ENCODE measurements around the gene IGFBP2.

IGFBP2 gene

GRCh38 chr2:216687111-216687510 is 53.9 kb downstream of the IGFBP2 start:
- DNase-seq (ENCODE audit: low spot score): no peak

GRCh38 chr2:216687646-216688045 is 54.4 kb downstream of the IGFBP2 start:
- DNase-seq (ENCODE audit: low spot score): peak; percentile 15

GRCh38 chr2:216688731-216689340 is 55.6 kb downstream of the IGFBP2 start:
- no peak for DNase-seq (ENCODE audit: low spot score)

GRCh38 chr2:216689397-216689796 is 56.2 kb downstream of the IGFBP2 start:
- DNase-seq (ENCODE audit: low spot score): no peak

- DNase-seq (ENCODE audit: low spot score): no peak
Measured at GRCh38 chr2:216690456-216690852, 57.2 kb downstream of the IGFBP2 start.

GRCh38 chr2:216690853-216691741 is 57.9 kb downstream of the IGFBP2 start:
- DNase-seq (ENCODE audit: low spot score): no peak

GRCh38 chr2:216692636-216693413 is 59.6 kb downstream of the IGFBP2 start:
- DNase-seq (ENCODE audit: low spot score): peak; percentile 63

DNA sequence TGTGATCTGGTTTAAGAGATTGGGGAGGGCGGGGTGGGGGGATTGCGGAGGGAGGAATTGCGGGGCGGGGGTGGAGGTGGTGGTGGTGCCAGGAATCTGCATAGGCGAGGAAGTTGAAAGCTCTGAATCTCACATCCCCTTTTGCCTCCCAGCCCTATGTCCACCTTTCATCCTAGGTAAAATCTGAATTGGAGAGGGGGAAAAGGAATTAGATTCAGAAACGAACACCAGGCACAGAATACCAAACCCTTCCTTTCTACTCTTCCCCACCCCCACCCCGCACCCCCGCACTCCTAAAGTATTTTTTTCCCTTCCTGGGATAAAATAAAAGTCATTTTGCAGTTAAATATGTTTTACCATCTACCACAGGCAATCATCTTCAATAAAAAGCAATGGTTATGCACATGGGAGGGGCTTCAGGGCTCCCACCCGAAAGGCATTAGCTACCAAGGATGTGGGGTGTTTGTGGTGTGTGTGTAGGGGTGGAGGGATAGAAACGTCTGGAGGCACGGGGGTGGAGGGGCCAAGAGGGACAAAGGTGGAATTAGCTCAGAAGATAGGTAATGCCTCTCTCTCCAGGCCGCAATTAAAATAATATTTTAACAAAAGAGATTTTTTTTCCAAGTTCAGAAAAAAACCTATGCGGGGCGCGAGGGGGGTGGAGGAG is 60.3 kb downstream of the IGFBP2 start:
- no peak for DNase-seq (ENCODE audit: low spot score)

DNA sequence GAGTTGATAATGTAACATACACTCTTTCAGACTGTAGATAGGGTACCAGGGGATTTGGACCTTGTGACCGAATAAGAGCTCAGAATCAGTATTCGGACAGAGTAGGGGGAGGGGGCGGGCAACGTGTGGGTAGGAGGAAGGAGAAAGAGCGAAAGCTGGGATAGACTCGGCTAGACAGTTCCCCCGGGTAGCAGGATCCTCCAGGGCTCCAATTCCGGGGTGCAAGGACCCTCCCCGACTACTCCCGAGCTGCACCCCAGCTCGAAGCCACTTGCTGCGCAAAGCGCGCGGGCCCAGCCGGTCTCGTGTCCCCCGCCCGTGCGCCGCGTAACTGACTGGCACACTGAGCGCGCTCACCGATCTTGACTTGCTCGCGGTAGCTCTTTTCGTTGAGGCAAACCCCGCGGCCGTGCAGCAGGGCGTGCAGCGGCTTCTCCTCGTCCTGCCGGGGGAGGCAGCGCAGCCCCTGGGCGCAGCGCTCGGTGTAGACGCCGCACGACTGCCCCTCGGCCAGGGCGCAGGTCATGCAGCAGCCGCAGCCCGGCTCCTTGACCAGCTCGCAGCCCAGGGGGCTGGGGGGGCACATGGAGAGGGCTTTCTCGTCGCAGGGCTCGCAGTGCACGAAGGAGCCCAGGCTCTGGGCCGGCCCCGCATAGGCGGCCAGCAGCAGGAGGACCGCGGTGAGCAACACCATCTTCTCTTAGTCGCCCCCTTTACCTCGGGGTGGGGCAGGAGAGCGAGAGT is 61.0 kb downstream of the IGFBP2 start:
- DNase-seq (ENCODE audit: low spot score): peak; percentile 15

DNA sequence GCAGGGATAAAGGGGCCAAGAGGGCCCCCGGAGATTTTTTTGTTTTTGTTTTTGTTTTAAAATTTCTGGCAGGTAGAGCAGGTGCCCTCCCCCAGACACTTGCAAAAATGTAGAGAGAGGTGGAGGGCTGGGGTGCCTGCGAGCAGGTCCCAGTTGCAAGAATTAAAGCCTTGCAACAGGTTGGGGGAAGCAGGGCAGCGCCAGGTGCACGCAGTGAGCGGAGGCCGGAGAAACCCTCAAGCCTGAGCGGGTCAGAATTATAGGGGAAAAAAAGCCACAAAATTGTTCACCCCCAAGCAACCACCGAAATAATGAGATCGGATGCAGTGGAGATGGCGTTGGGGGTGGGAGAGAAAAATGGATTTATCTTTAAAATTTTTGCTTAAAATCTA is 61.6 kb downstream of the IGFBP2 start:
- DNase-seq (ENCODE audit: low spot score): no peak

- DNase-seq (ENCODE audit: low spot score): no peak
Measured at GRCh38 chr2:216695401-216695821, 62.2 kb downstream of the IGFBP2 start, which contains the start of gene IGFBP5. Gene IGFBP5, minus strand, starts transcription at chr2:216695549. Its CDS starts 774 bp downstream, at chr2:216694775.

DNA sequence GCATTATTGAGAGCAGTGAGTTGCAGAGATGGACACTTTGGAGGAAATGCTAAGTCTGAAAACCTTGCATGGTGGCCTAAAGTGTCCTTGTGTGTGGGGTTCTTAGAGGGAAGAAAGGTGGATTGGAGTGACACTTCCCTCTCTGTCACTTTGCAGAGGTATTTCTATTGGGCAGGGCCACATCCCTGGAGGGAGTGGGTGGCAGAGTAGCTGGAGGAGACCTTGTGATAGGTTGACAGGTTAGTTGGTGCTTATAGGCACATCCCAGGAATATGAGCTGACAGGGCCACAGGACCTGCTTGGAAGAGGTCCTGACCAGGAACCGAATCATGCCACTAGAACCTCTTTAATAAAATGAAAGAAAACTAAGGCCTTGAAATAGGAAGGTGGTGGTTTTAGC is 63.1 kb downstream of the IGFBP2 start:
- DNase-seq (ENCODE audit: low spot score): no peak

- peak; percentile 17 for DNase-seq (ENCODE audit: low spot score)
Measured at GRCh38 chr2:216696751-216697560, 63.7 kb downstream of the IGFBP2 start.

- DNase-seq (ENCODE audit: low spot score): no peak
Measured at GRCh38 chr2:216698293-216698692, 65.1 kb downstream of the IGFBP2 start.

GRCh38 chr2:216698895-216699294 is 65.7 kb downstream of the IGFBP2 start:
- peak; percentile 26 for DNase-seq (ENCODE audit: low spot score)

- DNase-seq (ENCODE audit: low spot score): no peak
Measured at GRCh38 chr2:216700088-216700567, 66.9 kb downstream of the IGFBP2 start.

GRCh38 chr2:216700781-216701180 is 67.6 kb downstream of the IGFBP2 start:
- DNase-seq (ENCODE audit: low spot score): no peak

DNA sequence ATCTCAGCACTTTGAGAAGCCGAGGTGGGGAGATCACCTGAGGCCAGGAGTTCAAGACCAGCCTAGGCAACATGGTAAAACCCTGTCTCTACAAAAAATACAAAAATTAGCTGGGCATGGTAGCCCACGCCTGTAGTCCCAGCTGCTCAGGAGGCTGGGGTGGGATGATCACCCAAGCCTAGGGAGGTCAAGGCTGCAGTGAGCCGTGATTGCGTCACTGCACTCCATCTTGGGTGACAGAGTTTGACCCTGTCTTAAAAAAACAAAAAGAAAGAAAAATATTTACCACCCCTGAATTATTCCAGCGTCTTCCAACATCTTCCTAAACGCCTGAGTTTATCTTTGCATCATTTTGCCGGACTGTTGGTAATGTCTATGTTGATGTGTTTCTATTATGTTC is 68.3 kb downstream of the IGFBP2 start:
- no peak for DNase-seq (ENCODE audit: low spot score)

DNA sequence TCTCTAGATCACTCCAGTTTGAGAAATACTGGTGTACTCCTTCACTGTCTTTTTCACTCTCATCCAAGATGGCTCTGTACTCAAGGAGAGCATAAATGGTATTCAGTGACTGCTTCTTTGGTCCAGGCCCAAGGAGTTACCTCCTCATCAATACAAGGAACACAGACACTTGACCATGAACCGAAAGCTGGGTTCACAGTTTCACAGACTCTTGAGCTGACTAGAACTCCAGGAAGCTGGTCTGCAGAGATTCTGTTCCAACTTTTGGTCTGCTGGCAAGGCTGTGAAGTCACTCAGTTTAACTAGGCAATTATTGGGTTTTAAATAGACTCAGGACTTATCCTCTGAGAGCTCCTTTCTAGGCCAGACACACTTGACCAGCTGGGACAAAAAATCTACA is 69.5 kb downstream of the IGFBP2 start:
- DNase-seq (ENCODE audit: low spot score): no peak

Data from activated CD4-positive, alpha-beta T cell treated with anti-CD3 and anti-CD28 coated beads, Interleukin-2, Interleukin-4, amounts not matched to agents 100 ng/mL and 50 ng/mL, durations not matched to agents 16 hours and 8 hours (primary cell).